Fibroblast of lung (primary cell): ENCODE data around the gene SPECC1L.

Experiments used
- CTCF ChIP-seq, 2 donors: IDR thresholded peaks in 1 of 2; conservative IDR thresholded peaks in 1 of 2; 1 replicate in 1 of 2; 2 replicates in 1 of 2; pipeline ENCODE4 v1.5.1; 2011 to 2012; ENCODE audit warnings: low read length in 2 of 2, control low read depth in 1 of 2, inconsistent platforms in 1 of 2, low read depth in 1 of 2, mild to moderate bottlenecking in 1 of 2
- EZH2 ChIP-seq: IDR thresholded peaks from 2 replicates; pipeline ENCODE4 v1.5.1; 2012; ENCODE audit warnings: low read length, control low read depth, mild to moderate bottlenecking; ENCODE audit errors: missing control alignments

- TF ChIP-seq CTCF (conservative IDR thresholded peaks at IDR 0.05 in 1 of 2, IDR thresholded peaks at IDR 0.05 in 1 of 2; ENCODE audit: low read depth in 1 of 2, low read length in 2 of 2) = no peak
- TF ChIP-seq EZH2 = no peak
Observed at GRCh38 chr22:24240381-24240780, 30.2 kb upstream of the SPECC1L start.
